Astrocyte (in vitro differentiated cells and primary cell): Measurements from ENCODE around the gene TMEM9B. TPM values are rescaled to one million over a fixed set of nuclear protein-coding genes. Genes with fewer than 3 reads are reported as not detected.

ENCODE experiments used
- DNase-seq: peaks from one replicate; pipeline ENCODE4 v3.0.0-alpha.2; 2010; ENCODE audit warnings: low read depth
- FAIRE-seq: peaks from 2 replicates; lab custom pipeline; 2011; peaks lifted over from hg19 to GRCh38; lab: Jason Lieb, UNC
- H2AFZ ChIP-seq: 2 replicates; pipeline ENCODE4 v1.6.0; 2012; ENCODE audit warnings: low read depth, low read length, inconsistent platforms
- H3K27ac ChIP-seq: 2 replicates; pipeline ENCODE4 v1.5.1; 2011; ENCODE audit warnings: low read depth, low read length, inconsistent platforms
- H3K27me3 ChIP-seq: 2 replicates; pipeline ENCODE4 v1.6.0; 2011; ENCODE audit warnings: low read length, inconsistent platforms; ENCODE audit not compliant: insufficient read depth
- H3K36me3 ChIP-seq: 2 replicates; pipeline ENCODE4 v1.5.1; 2011; ENCODE audit warnings: low read length, inconsistent platforms; ENCODE audit not compliant: insufficient read depth
- H3K4me1 ChIP-seq: 2 replicates; pipeline ENCODE4 v1.5.1; 2011; ENCODE audit warnings: low read length, inconsistent platforms; ENCODE audit not compliant: insufficient read depth
- H3K4me2 ChIP-seq: 2 replicates; pipeline ENCODE4 v1.6.0; 2012; ENCODE audit warnings: low read length, inconsistent platforms
- H3K4me3 ChIP-seq: 2 replicates; pipeline ENCODE4 v1.5.1; 2011; ENCODE audit warnings: low read depth, mild to moderate bottlenecking, low read length, inconsistent platforms; ENCODE audit not compliant: insufficient read depth
- H3K79me2 ChIP-seq: 2 replicates; pipeline ENCODE4 v1.6.0; 2012; ENCODE audit warnings: mild to moderate bottlenecking, low read length, inconsistent platforms; ENCODE audit not compliant: insufficient read depth
- H3K9ac ChIP-seq: 2 replicates; pipeline ENCODE4 v1.6.0; 2012; ENCODE audit warnings: mild to moderate bottlenecking, low read length, inconsistent platforms
- H3K9me3 ChIP-seq: 2 replicates; pipeline ENCODE4 v1.5.1; 2012; ENCODE audit warnings: low read depth, mild to moderate bottlenecking, low read length, inconsistent platforms; ENCODE audit not compliant: insufficient read depth
- H4K20me1 ChIP-seq: 2 replicates; pipeline ENCODE4 v1.6.0; 2012; ENCODE audit warnings: low read length, inconsistent platforms; ENCODE audit not compliant: insufficient read depth
- H3K27ac Mint-ChIP-seq: one replicate; pipeline ENCODE4 v1.8.0; 2021; ENCODE audit warnings: mild to moderate bottlenecking, mixed read lengths; ENCODE audit not compliant: unreplicated experiment
- H3K27me3 Mint-ChIP-seq: one replicate; pipeline ENCODE4 v1.8.0; 2021; ENCODE audit warnings: low read depth, mixed read lengths; ENCODE audit not compliant: unreplicated experiment
- H3K36me3 Mint-ChIP-seq: one replicate; pipeline ENCODE4 v1.8.0; 2021; ENCODE audit warnings: low read depth, mixed read lengths; ENCODE audit not compliant: unreplicated experiment
- H3K4me1 Mint-ChIP-seq: one replicate; pipeline ENCODE4 v1.8.0; 2021; ENCODE audit warnings: low read depth, mixed read lengths; ENCODE audit not compliant: unreplicated experiment
- H3K4me3 Mint-ChIP-seq: one replicate; pipeline ENCODE4 v1.8.0; 2021; ENCODE audit warnings: mild to moderate bottlenecking, moderate library complexity, mixed read lengths; ENCODE audit not compliant: unreplicated experiment
- H3K9me3 Mint-ChIP-seq: one replicate; pipeline ENCODE4 v1.8.0; 2021; ENCODE audit warnings: mild to moderate bottlenecking, mixed read lengths; ENCODE audit not compliant: unreplicated experiment
- EZH2 ChIP-seq: IDR thresholded peaks from 2 replicates; pipeline ENCODE4 v1.6.1; 2012; ENCODE audit warnings: mild to moderate bottlenecking, low read length, inconsistent platforms; ENCODE audit not compliant: insufficient read depth
- total RNA-seq: library from RNA; stranded (reverse); gene quantifications from 2 replicates; pipeline ENCODE4 v1.2.1, GENCODE V29; 2021
- TF ChIP-seq, protein P1 (sequence below): IDR thresholded peaks from 2 replicates; pipeline ENCODE4 v1.5.1; 2011; ENCODE audit warnings: low read depth, mild to moderate bottlenecking, inconsistent platforms, low read length, moderate library complexity; ENCODE audit not compliant: insufficient read depth

Gene TMEM9B
- total RNA-seq, 1 donor from 2014 or later = 38.2 TPM

GRCh38 chr11:8905528-8906165 lies 58.6 kb downstream of the TMEM9B start:
- peaks cover 30% of the 10 kb centered on the region for H3K4me1 ChIP-seq
- TF ChIP-seq, protein P1, sequence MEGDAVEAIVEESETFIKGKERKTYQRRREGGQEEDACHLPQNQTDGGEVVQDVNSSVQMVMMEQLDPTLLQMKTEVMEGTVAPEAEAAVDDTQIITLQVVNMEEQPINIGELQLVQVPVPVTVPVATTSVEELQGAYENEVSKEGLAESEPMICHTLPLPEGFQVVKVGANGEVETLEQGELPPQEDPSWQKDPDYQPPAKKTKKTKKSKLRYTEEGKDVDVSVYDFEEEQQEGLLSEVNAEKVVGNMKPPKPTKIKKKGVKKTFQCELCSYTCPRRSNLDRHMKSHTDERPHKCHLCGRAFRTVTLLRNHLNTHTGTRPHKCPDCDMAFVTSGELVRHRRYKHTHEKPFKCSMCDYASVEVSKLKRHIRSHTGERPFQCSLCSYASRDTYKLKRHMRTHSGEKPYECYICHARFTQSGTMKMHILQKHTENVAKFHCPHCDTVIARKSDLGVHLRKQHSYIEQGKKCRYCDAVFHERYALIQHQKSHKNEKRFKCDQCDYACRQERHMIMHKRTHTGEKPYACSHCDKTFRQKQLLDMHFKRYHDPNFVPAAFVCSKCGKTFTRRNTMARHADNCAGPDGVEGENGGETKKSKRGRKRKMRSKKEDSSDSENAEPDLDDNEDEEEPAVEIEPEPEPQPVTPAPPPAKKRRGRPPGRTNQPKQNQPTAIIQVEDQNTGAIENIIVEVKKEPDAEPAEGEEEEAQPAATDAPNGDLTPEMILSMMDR = no peak
- no peak for TF ChIP-seq EZH2
- no peak for FAIRE-seq
- H3K27ac ChIP-seq = peak overlapping the region; percentile 81
- peak; percentile 83 for DNase-seq
- H3K4me2 ChIP-seq = peak overlapping the region; percentile 46
- peaks cover 4% of the 10 kb centered on the region for H3K9me3 Mint-ChIP-seq
- H3K4me3 Mint-ChIP-seq = no peak overlapping the region
- H3K27me3 Mint-ChIP-seq = no peaks in the 10 kb centered on the region
- peak overlapping the region; percentile 36 for H3K9ac ChIP-seq
- H3K27me3 ChIP-seq = no peaks in the 10 kb centered on the region
- H3K79me2 ChIP-seq = no peaks in the 10 kb centered on the region
- H3K9me3 ChIP-seq = no peaks in the 10 kb centered on the region
- H3K4me3 ChIP-seq = no peak overlapping the region
- H3K4me1 Mint-ChIP-seq = peaks cover 27% of the 10 kb centered on the region
- no peak overlapping the region for H2AFZ ChIP-seq
- peaks cover 3% of the 10 kb centered on the region for H3K36me3 Mint-ChIP-seq
- peak overlapping the region; percentile 83 for H3K27ac Mint-ChIP-seq
- no peaks in the 10 kb centered on the region for H3K36me3 ChIP-seq
- no peaks in the 10 kb centered on the region for H4K20me1 ChIP-seq

DNA sequence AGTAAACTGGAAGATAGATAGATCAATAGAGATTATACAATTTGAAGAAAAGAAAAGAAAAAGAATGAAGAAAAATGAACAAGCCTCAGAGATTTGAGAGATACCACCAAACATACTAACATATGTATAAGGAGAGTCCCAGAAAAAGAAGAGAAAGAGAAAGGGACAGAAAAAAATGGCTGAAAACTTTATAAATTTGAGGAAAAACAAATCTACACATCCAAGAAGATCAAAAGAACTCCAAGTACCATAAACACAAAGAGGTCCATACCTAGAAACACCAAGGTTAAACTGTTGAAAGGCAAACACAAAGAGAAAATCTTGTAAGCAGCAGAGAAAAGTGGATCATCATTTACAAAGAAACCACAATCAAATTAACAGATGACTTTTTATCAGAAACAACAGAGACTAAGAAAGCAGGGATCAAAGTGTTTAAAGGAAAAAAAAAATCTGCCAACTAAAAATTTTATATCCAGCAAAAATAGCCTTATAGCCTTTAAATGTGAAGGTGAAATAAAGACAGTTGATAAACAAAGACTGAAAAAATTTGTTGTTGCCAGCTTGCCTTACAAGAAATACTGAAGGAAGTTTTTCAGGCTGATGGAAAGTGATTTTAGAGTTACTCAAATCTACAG lies 65.0 kb downstream of the TMEM9B start:
- no peak for FAIRE-seq
- Mint-ChIP-seq H3K36me3 (peaks cover 3% of the 10 kb centered on the region), H3K9me3 (peaks cover 13% of the 10 kb centered on the region), H3K27me3 (no peaks in the 10 kb centered on the region), H3K4me3 (no peak overlapping the region), H3K4me1 (no peaks in the 10 kb centered on the region), H3K27ac (no peak overlapping the region)
- Histone ChIP-seq H3K27me3 (no peaks in the 10 kb centered on the region), H3K27ac (no peak overlapping the region), H3K4me2 (no peak overlapping the region), H3K36me3 (no peaks in the 10 kb centered on the region), H2AFZ (no peak overlapping the region), H3K4me3 (no peak overlapping the region), H3K79me2 (no peaks in the 10 kb centered on the region), H3K4me1 (no peaks in the 10 kb centered on the region), H4K20me1 (no peaks in the 10 kb centered on the region), H3K9me3 (no peaks in the 10 kb centered on the region), H3K9ac (no peak overlapping the region)
- DNase-seq = no peak
- TF ChIP-seq, protein P1 = no peak
- TF ChIP-seq EZH2 = no peak

Other genes with a start within 250 kb of the TMEM9B start
- 48.2 and 51.4 TPM in 2 replicates for gene AKIP1, start 53.3 kb downstream of the TMEM9B start, total RNA-seq
- not detected in 2 replicates for gene C11orf16, start 31.5 kb downstream of the TMEM9B start, total RNA-seq
- not detected in 2 replicates for gene ASCL3, start 21.4 kb downstream of the TMEM9B start, total RNA-seq
- 9.8 and 11.6 TPM in 2 replicates for gene NRIP3, start 39.6 kb upstream of the TMEM9B start, total RNA-seq
- gene SCUBE2, start 127.2 kb upstream of the TMEM9B start, total RNA-seq = 1.5 and 1.6 TPM in 2 replicates